ENCODE results near the gene SORCS2. TPM values are rescaled to one million over a fixed set of nuclear protein-coding genes. Genes with fewer than 3 reads are reported as not detected.

The SORCS2 gene
- total RNA-seq, 1 experiment from 2014 or later, result not detected

DNA sequence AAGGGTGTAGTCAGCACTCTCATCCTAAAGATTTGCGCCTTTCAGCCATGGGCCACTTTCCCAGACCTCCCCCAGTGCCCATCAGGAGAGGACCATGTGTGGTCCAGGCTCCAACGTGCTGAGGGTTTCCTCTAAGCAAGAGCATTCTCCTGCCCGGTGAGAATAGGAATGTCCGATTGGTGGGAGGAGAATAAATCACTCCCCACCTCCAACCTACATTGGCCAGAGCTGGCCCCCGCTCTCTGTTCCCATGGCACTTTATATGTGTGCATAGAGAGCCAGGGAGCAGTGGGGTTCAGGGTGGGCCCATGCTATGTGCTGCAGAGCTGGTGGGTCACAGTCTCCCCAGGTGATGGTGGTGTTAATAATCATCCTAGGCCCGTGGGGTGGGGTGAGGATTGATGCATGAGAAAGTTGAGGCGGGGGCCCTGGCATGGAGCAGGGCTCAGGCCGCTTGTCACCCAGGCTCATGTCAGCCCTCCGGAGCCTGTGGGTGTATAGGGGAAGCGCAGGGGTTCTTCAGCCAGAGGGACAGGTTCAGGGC lies 6.8 kb upstream of the SORCS2 start:
- no peak for DNase-seq (ENCODE audit: unreplicated experiment)
- Mint-ChIP-seq H3K36me3 (ENCODE audit: insufficient read depth, unreplicated experiment) (no peaks in the 10 kb centered on the region), H3K4me3 (ENCODE audit: unreplicated experiment) (no peak overlapping the region), H3K4me1 (ENCODE audit: insufficient read depth, unreplicated experiment) (no peaks in the 10 kb centered on the region), H3K9me3 (ENCODE audit: unreplicated experiment) (no peaks in the 10 kb centered on the region), H3K27ac (ENCODE audit: low read depth, unreplicated experiment) (no peak overlapping the region), H3K27me3 (ENCODE audit: insufficient read depth, unreplicated experiment) (peaks cover 42% of the 10 kb centered on the region)
- TF ChIP-seq, protein P1, sequence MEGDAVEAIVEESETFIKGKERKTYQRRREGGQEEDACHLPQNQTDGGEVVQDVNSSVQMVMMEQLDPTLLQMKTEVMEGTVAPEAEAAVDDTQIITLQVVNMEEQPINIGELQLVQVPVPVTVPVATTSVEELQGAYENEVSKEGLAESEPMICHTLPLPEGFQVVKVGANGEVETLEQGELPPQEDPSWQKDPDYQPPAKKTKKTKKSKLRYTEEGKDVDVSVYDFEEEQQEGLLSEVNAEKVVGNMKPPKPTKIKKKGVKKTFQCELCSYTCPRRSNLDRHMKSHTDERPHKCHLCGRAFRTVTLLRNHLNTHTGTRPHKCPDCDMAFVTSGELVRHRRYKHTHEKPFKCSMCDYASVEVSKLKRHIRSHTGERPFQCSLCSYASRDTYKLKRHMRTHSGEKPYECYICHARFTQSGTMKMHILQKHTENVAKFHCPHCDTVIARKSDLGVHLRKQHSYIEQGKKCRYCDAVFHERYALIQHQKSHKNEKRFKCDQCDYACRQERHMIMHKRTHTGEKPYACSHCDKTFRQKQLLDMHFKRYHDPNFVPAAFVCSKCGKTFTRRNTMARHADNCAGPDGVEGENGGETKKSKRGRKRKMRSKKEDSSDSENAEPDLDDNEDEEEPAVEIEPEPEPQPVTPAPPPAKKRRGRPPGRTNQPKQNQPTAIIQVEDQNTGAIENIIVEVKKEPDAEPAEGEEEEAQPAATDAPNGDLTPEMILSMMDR (IDR thresholded peaks at IDR 0.05; ENCODE audit: unreplicated experiment), result no peak
- ChIA-PET POLR2A (no interaction called here), CTCF (interaction anchor here (0.7 to 1.3 kb wide), 3 partner anchors 9 to 92 kb away, joined by 3 to 5 read pairs (median 5); no protein-coding TSS in a partner anchor)
- intact Hi-C loops (cut with micrococcal nuclease), result no loop called here
- BruUV-seq (replicated peaks), result no TSS peak

DNA sequence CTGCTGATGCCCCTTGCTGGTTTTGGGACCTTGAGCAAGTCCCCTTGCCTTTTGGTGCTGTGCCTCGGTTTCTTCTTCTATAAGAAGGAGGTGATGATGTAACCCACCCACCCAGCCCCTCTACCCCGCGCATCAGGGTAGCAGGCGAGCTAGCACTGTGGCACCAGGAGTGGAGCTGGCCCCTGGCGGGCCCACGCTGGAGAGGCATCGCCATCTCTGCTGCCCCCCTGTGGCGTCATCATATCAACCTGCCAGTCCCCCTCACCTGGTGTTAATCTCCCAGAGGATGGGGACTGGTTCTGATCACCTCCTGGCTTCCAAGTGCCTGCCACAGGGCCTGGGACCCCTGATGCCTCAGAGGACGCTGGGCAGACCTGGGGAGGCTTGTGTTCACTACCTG lies 6.3 kb upstream of the SORCS2 start:
- CTCF ChIA-PET, result interaction anchor here (1.3 kb wide), 1 partner anchor 9 kb away, joined by 5 read pairs; no protein-coding TSS in a partner anchor

DNA sequence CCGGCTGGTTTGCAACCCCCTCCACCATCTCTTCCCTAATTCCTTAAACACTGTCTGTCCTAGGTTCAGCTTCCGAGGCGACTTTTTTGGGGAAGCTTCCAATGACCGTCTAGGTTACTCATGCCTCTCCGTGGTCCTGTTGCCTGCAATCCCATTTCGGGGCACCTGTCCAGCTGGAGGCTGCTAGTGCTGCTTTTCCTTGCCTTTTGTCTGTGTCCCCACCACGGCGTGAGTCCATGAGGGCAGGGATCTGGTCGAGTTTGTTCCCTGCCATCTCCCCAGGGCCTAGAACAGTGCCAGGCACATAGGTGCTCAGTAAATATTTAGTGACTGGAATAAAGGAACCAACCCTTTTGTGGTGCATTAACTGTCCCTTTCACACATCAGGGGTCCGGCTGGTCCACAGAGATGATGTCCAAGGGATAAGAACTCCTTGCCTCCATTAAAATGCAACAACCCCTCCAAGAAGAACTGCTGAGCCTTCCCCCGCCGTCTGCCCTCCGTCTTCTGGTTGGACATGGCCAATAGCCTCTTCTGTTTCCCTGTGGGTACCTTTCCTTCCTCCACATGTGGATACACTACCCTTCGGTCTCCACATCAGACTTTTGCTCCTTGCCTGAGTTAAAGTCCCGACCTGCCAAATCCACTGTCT lies 5.7 kb upstream of the SORCS2 start:
- POLR2A ChIA-PET, result no interaction called here
- Mint-ChIP-seq H3K36me3 (ENCODE audit: insufficient read depth, unreplicated experiment) (no peaks in the 10 kb centered on the region), H3K27ac (ENCODE audit: low read depth, unreplicated experiment) (no peak overlapping the region), H3K4me1 (ENCODE audit: insufficient read depth, unreplicated experiment) (no peaks in the 10 kb centered on the region), H3K9me3 (ENCODE audit: unreplicated experiment) (no peaks in the 10 kb centered on the region), H3K4me3 (ENCODE audit: unreplicated experiment) (no peak overlapping the region), H3K27me3 (ENCODE audit: insufficient read depth, unreplicated experiment) (peaks cover 45% of the 10 kb centered on the region)
- CTCF ChIA-PET, result interaction anchor here (0.6 to 0.7 kb wide), 2 partner anchors 24 to 143 kb away, joined by 3 to 4 read pairs; no protein-coding TSS in a partner anchor
- intact Hi-C loops (cut with micrococcal nuclease), result no loop called here
- no TSS peak for BruUV-seq (replicated peaks)
- TF ChIP-seq, protein P1 (IDR thresholded peaks at IDR 0.05; ENCODE audit: unreplicated experiment), result no peak
- no peak for DNase-seq (ENCODE audit: unreplicated experiment)

More for the DNA sequence above, 6.3 kb upstream of the SORCS2 start:
- H3K27me3 Mint-ChIP-seq (ENCODE audit: insufficient read depth, unreplicated experiment), result peaks cover 45% of the 10 kb centered on the region
- H3K27ac Mint-ChIP-seq (ENCODE audit: low read depth, unreplicated experiment), result no peak overlapping the region
- POLR2A ChIA-PET, result no interaction called here
- no TSS peak for BruUV-seq (replicated peaks)
- H3K4me3 Mint-ChIP-seq (ENCODE audit: unreplicated experiment), result no peak overlapping the region
- intact Hi-C loops (cut with micrococcal nuclease), result no loop called here
- TF ChIP-seq, protein P1 (IDR thresholded peaks at IDR 0.05; ENCODE audit: unreplicated experiment), result no peak
- peak; percentile 27 for DNase-seq (ENCODE audit: unreplicated experiment)
- H3K9me3 Mint-ChIP-seq (ENCODE audit: unreplicated experiment), result no peaks in the 10 kb centered on the region
- no peaks in the 10 kb centered on the region for H3K36me3 Mint-ChIP-seq (ENCODE audit: insufficient read depth, unreplicated experiment)
- H3K4me1 Mint-ChIP-seq (ENCODE audit: insufficient read depth, unreplicated experiment), result no peaks in the 10 kb centered on the region

DNA sequence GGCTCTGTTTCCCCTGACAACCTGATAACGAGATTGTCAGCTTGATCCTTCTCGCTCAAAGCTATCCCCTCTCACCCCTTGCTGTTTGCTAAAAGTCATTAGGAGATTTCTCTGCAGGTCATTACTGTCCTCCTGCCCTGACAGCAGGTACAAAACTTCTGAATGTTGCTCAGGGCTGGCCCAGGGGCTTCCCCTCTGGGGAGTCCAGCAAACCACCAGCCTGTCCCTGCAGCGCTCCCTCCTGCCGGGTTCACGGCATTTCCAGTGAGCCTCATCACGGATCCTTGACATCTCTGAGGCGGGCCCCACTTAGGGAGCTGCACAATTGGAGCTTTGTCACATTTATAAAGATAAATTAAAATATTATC lies 5.2 kb upstream of the SORCS2 start:
- Mint-ChIP-seq H3K36me3 (ENCODE audit: insufficient read depth, unreplicated experiment) (no peaks in the 10 kb centered on the region), H3K27me3 (ENCODE audit: insufficient read depth, unreplicated experiment) (peaks cover 45% of the 10 kb centered on the region), H3K4me3 (ENCODE audit: unreplicated experiment) (no peak overlapping the region), H3K4me1 (ENCODE audit: insufficient read depth, unreplicated experiment) (no peaks in the 10 kb centered on the region), H3K27ac (ENCODE audit: low read depth, unreplicated experiment) (no peak overlapping the region), H3K9me3 (ENCODE audit: unreplicated experiment) (no peaks in the 10 kb centered on the region)
- ChIA-PET CTCF (interaction anchor here (0.6 to 1.3 kb wide), 4 partner anchors 24 to 538 kb away, joined by 3 to 7 read pairs (median 4); no protein-coding TSS in a partner anchor), POLR2A (no interaction called here)
- no TSS peak for BruUV-seq (replicated peaks)
- intact Hi-C loops (cut with micrococcal nuclease), result no loop called here
- DNase-seq (ENCODE audit: unreplicated experiment), result no peak
- TF ChIP-seq, protein P1 (IDR thresholded peaks at IDR 0.05; ENCODE audit: unreplicated experiment), result no peak

All from MCF 10A (cell line).